B cell (primary cell): ENCODE data around the gene TMEM247. TPM values are rescaled to one million over a fixed set of nuclear protein-coding genes. Genes with fewer than 3 reads are reported as not detected.

Source experiments
- ATAC-seq: fragments of 200-7000 bp; cut with Tn5 transposase; one replicate; pipeline ENCODE4 v1.10.0; 2021; ENCODE audit warnings: low read depth, mild to moderate bottlenecking, moderate number of reproducible peaks, moderate library complexity
- CTCF ChIA-PET: fragments of 350-600 bp; sonication (Branson Sonifier 250); formaldehyde crosslinking; loops from one replicate; lab custom pipeline; 2021; ENCODE audit warnings: antibody characterized with exemption, inconsistent platforms; lab: Charles Lee
- POLR2A ChIA-PET: fragments of 350-600 bp; sonication (Branson Sonifier 250); formaldehyde crosslinking; loops from one replicate; lab custom pipeline; 2021; ENCODE audit warnings: antibody characterized with exemption; lab: Charles Lee
- DNase-seq: peaks from one replicate; pipeline ENCODE4 v3.0.0; 2013
- H2AFZ ChIP-seq: 2 replicates; pipeline ENCODE4 v1.6.1; 2012; ENCODE audit warnings: mild to moderate bottlenecking, low read depth, low read length; ENCODE audit not compliant: insufficient read depth, poor library complexity, severe bottlenecking
- H3K27ac ChIP-seq, 2 donors: 1 replicate in 1 of 2; 2 replicates in 1 of 2; pipeline ENCODE4 v1.5.1; 2012 to 2013; ENCODE audit warnings: low read length in 2 of 2, mild to moderate bottlenecking in 2 of 2, moderate library complexity in 1 of 2
- H3K27me3 ChIP-seq, 4 experiments: fragments of 200-600 bp in 1 of 4; sonication (generic) in 1 of 4; replicated peaks in 1 of 4; 1 replicate in 2 of 4; 2 replicates in 2 of 4; pipeline versions ENCODE4 v1.6.1 to v1.7.0; 2013 to 2016; ENCODE audit warnings: low read length in 3 of 4, mild to moderate bottlenecking in 2 of 4, mixed read lengths in 1 of 4, moderate library complexity in 1 of 4; ENCODE audit not compliant: insufficient read depth in 4 of 4, control insufficient read depth in 3 of 4; ENCODE audit errors: control extremely low read depth in 1 of 4
- H3K36me3 ChIP-seq, 2 experiments: replicated peaks in 1 of 2; 1 replicate in 1 of 2; 2 replicates in 1 of 2; pipeline versions ENCODE4 v1.6.1 to v1.7.1; 2013; ENCODE audit warnings: low read length in 1 of 2; ENCODE audit not compliant: insufficient read depth in 2 of 2, control insufficient read depth in 1 of 2; ENCODE audit errors: control extremely low read depth in 1 of 2, extremely low read depth in 1 of 2
- H3K4me1 ChIP-seq, 2 donors: fragments of 200-600 bp in 1 of 2; sonication (generic) in 1 of 2; 1 replicate in 1 of 2; 2 replicates in 1 of 2; pipeline versions ENCODE4 v1.5.1 to v1.6.1; 2013 to 2017; ENCODE audit warnings: low read length in 2 of 2; ENCODE audit not compliant: control insufficient read depth in 2 of 2, insufficient read depth in 2 of 2
- H3K4me2 ChIP-seq: replicated peaks from 2 replicates; pipeline ENCODE3; 2012; ENCODE audit warnings: mild to moderate bottlenecking, low read depth, low read length; ENCODE audit not compliant: poor library complexity, severe bottlenecking
- H3K4me3 ChIP-seq, 5 experiments: fragments of 200-600 bp in 1 of 5; sonication (generic) in 1 of 5; 1 replicate in 3 of 5; 2 replicates in 2 of 5; pipeline versions ENCODE4 v1.5.1 to v1.7.0; 2011 to 2016; ENCODE audit warnings: low read length in 4 of 5, mild to moderate bottlenecking in 4 of 5, low read depth in 2 of 5, control low read depth in 1 of 5, moderate library complexity in 1 of 5; ENCODE audit not compliant: insufficient read depth in 1 of 5; ENCODE audit errors: control extremely low read depth in 1 of 5, extremely low read depth in 1 of 5
- H3K79me2 ChIP-seq: fragments of 200-600 bp; sonication (generic); one replicate; pipeline ENCODE4 v1.6.0; 2016; ENCODE audit warnings: low read length; ENCODE audit not compliant: control insufficient read depth, insufficient read depth
- H3K9ac ChIP-seq: fragments of 200-600 bp; sonication (generic); 2 replicates; pipeline ENCODE4 v1.6.1; 2017; ENCODE audit warnings: mild to moderate bottlenecking, low read length, moderate library complexity
- H3K9me3 ChIP-seq, 3 donors: one replicate each; pipeline versions ENCODE4 v1.6.1 to v1.7.1; 2013; ENCODE audit warnings: low read length in 2 of 3; ENCODE audit not compliant: control insufficient read depth in 2 of 3, insufficient read depth in 1 of 3; ENCODE audit errors: control extremely low read depth in 1 of 3
- H4K20me1 ChIP-seq: 2 replicates; pipeline ENCODE4 v1.6.0; 2012; ENCODE audit warnings: mild to moderate bottlenecking, low read length; ENCODE audit not compliant: insufficient read depth, control insufficient read depth, poor library complexity, severe bottlenecking
- H3K27ac Mint-ChIP-seq: one replicate; pipeline ENCODE4 v1.8.0; 2021; ENCODE audit warnings: mixed read lengths
- H3K27me3 Mint-ChIP-seq: one replicate; pipeline ENCODE4 v1.8.0; 2021; ENCODE audit warnings: mixed read lengths
- H3K4me1 Mint-ChIP-seq: one replicate; pipeline ENCODE4 v1.8.0; 2021; ENCODE audit warnings: mixed read lengths
- H3K4me3 Mint-ChIP-seq: one replicate; pipeline ENCODE4 v1.8.0; 2021; ENCODE audit warnings: mixed read lengths
- H3K9me3 Mint-ChIP-seq: one replicate; pipeline ENCODE4 v1.8.0; 2022; ENCODE audit warnings: mixed read lengths; ENCODE audit not compliant: insufficient read depth
- EZH2 ChIP-seq: IDR thresholded peaks from 2 replicates; pipeline ENCODE4 v1.6.1; 2012; ENCODE audit warnings: borderline replicate concordance, low read depth, mild to moderate bottlenecking, moderate library complexity, low read length; ENCODE audit not compliant: insufficient read depth, poor library complexity, severe bottlenecking
- WGBS: methylation state at CpG from one replicate; pipeline ENCODE4 v1.1.5; 2013; ENCODE audit warnings: missing lambda C conversion rate; ENCODE audit not compliant: insufficient coverage; 5-methylcytosine and 5-hydroxymethylcytosine counted together
- intact Hi-C: fragments of 100-400 bp; cut with micrococcal nuclease; formaldehyde crosslinking; loops from one replicate; pipeline ENCODE4 v1.10.0; 2022
- polyA plus RNA-seq: library from polyadenylated mRNA; depleted of rRNA; stranded (reverse); fragments of >200 nt; gene quantifications from 2 replicates; pipeline ENCODE4 v1.2.3, GENCODE V29; 2012
- total RNA-seq, 2 donors: library from RNA; stranded (reverse); fragments of 120-200 nt in 1 of 2; gene quantifications; 1 replicate in 1 of 2; 2 replicates in 1 of 2; pipeline versions ENCODE4 v1.2.3 to v1.2.4, GENCODE V29; 2013 to 2022
- TF ChIP-seq, protein P1 (sequence below): fragments of 200-600 bp; IDR thresholded peaks from one replicate; pipeline ENCODE4 v1.8.0; 2022; ENCODE audit warnings: antibody characterized with exemption, mild to moderate bottlenecking

TMEM247 gene
- total and polyA plus RNA-seq, 2 donors (not counting 1 experiment from before 2014, with no cell fraction given), result not detected

GRCh38 chr2:46435796-46436360 is 43.5 kb upstream of the TMEM247 start:
- Histone ChIP-seq H3K9me3 (no peaks in the 10 kb centered on the region), H3K27me3 (no peaks in the 10 kb centered on the region), H2AFZ (no peak overlapping the region), H3K36me3 (no peaks in the 10 kb centered on the region), H3K27ac (no peak overlapping the region), H3K4me2 (no peak overlapping the region), H4K20me1 (no peaks in the 10 kb centered on the region), H3K79me2 (no peaks in the 10 kb centered on the region), H3K4me3 (no peak overlapping the region), H3K4me1 (no peaks in the 10 kb centered on the region), H3K9ac (no peak overlapping the region)
- POLR2A ChIA-PET, result no interaction called here
- TF ChIP-seq, protein P1, sequence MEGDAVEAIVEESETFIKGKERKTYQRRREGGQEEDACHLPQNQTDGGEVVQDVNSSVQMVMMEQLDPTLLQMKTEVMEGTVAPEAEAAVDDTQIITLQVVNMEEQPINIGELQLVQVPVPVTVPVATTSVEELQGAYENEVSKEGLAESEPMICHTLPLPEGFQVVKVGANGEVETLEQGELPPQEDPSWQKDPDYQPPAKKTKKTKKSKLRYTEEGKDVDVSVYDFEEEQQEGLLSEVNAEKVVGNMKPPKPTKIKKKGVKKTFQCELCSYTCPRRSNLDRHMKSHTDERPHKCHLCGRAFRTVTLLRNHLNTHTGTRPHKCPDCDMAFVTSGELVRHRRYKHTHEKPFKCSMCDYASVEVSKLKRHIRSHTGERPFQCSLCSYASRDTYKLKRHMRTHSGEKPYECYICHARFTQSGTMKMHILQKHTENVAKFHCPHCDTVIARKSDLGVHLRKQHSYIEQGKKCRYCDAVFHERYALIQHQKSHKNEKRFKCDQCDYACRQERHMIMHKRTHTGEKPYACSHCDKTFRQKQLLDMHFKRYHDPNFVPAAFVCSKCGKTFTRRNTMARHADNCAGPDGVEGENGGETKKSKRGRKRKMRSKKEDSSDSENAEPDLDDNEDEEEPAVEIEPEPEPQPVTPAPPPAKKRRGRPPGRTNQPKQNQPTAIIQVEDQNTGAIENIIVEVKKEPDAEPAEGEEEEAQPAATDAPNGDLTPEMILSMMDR, result no peak
- no peak for TF ChIP-seq EZH2
- CTCF ChIA-PET, result no interaction called here
- Mint-ChIP-seq H3K4me1 (no peaks in the 10 kb centered on the region), H3K4me3 (no peak overlapping the region), H3K9me3 (no peaks in the 10 kb centered on the region), H3K27ac (no peak overlapping the region), H3K27me3 (peaks cover 27% of the 10 kb centered on the region)
- intact Hi-C loops, result no loop called here
- no peak for DNase-seq
- ATAC-seq, result no peak
- 80% methylated on average over 2 of the region's 4 CpGs for WGBS

GRCh38 chr2:46436800-46437199 is 42.6 kb upstream of the TMEM247 start:
- Histone ChIP-seq H3K27me3 (no peaks in the 10 kb centered on the region), H3K9ac (no peak overlapping the region), H3K79me2 (no peaks in the 10 kb centered on the region), H3K4me1 (no peaks in the 10 kb centered on the region), H3K27ac (no peak overlapping the region), H4K20me1 (no peaks in the 10 kb centered on the region), H3K36me3 (no peaks in the 10 kb centered on the region), H3K4me2 (no peak overlapping the region), H3K9me3 (no peaks in the 10 kb centered on the region), H2AFZ (no peak overlapping the region), H3K4me3 (no peak overlapping the region)
- no peaks in the 10 kb centered on the region for H3K9me3 Mint-ChIP-seq
- ChIA-PET POLR2A (no interaction called here), CTCF (no interaction called here)
- DNase-seq, result no peak
- H3K4me3 Mint-ChIP-seq, result no peak overlapping the region
- no peaks in the 10 kb centered on the region for H3K4me1 Mint-ChIP-seq
- no peak overlapping the region for H3K27ac Mint-ChIP-seq
- ATAC-seq, result no peak
- peaks cover 22% of the 10 kb centered on the region for H3K27me3 Mint-ChIP-seq
- no peak for TF ChIP-seq EZH2
- TF ChIP-seq, protein P1, result no peak
- intact Hi-C loops, result no loop called here
